A549 (cell line): Measurements from ENCODE around the gene TTC19.
"Not testable (repeated sequence)": the region's sequence is repeated elsewhere in the genome, so short reads cannot be mapped to it uniquely, and the experiment has no call there.

Source experiments
- CTCF ChIP-seq: fragments of >200 bp; sonication (Bioruptor Twin); formaldehyde crosslinking; IDR thresholded peaks from 3 replicates; pipeline ENCODE4 v1.5.1; 2016
- EHF ChIP-seq: fragments of 250-450 bp; sonication (Bioruptor Pico); IDR thresholded peaks from 2 replicates; pipeline ENCODE4 v1.5.0; 2020; ENCODE audit warnings: mild to moderate bottlenecking
- ELK1 ChIP-seq: fragments of 150-350 bp; IDR thresholded peaks from 2 replicates; pipeline ENCODE4 v1.6.1; 2014; ENCODE audit warnings: low read depth, mild to moderate bottlenecking, low read length
- EP300 ChIP-seq, 2 experiments: fragments of >200 bp; sonication (Bioruptor Twin); formaldehyde crosslinking; IDR thresholded peaks; 2 replicates in 1 of 2; 3 replicates in 1 of 2; pipeline ENCODE4 v1.6.1; 2016 to 2017
- POLR2A ChIP-seq: IDR thresholded peaks from 2 replicates; pipeline ENCODE4 v1.6.1; 2012; ENCODE audit warnings: mild to moderate bottlenecking, low read length

- TF ChIP-seq POLR2A; ELK1; EP300 (IDR thresholded peaks at IDR 0.05); EHF (CRISPR knock-in tag); CTCF: not testable (repeated sequence)
Observed at GRCh38 chr17:16055139-16055538, 55.5 kb downstream of the TTC19 start.
